HG03064 (cell line): ENCODE measurements around the gene CFP.

ENCODE experiments used
- ATAC-seq: cut with Tn5 transposase; IDR thresholded peaks from one replicate; pipeline ENCODE4 v1.9.1; 2021; ENCODE audit warnings: low read depth; ENCODE audit not compliant: unreplicated experiment

CFP gene

GRCh38 chrX:47576021-47576898 is 53.5 kb downstream of the CFP start:
- no peak for ATAC-seq

DNA sequence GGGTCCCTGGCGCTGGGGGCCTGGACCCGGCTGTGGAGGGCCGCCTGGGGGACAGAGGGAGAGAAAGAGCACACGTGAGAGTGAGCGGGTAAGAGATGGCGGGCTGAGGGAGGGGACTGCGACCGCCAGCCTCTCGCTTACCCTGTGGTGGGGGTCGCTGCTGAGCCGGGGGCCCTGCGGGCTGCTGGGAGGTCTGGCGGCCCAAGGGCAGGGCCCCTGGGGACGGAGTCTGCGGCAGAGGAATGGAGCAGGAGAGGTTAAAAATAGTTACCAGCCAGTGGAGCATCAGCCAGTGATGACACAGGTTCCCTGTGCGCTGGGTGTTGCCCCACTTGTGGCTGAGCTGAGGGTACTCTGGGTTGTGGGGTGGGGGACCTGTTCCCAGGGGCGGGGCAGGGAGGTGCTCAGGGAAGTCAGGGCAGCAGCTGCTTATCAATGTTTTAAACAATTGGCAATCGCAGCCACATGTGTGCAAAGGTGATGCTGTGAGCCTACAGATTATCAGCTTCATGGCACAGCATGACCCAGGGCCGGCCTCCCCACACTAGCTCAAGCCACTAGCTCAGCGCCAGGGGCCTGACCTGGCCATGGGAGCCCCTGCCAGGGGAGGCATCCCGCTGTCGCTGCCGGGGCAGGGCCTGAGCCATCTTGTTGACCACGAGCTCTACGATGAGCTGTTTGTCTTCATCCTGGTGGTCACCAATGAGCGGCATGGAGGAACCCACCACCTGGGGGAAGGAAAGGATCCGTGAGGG is 55.0 kb downstream of the CFP start:
- ATAC-seq: no peak

DNA sequence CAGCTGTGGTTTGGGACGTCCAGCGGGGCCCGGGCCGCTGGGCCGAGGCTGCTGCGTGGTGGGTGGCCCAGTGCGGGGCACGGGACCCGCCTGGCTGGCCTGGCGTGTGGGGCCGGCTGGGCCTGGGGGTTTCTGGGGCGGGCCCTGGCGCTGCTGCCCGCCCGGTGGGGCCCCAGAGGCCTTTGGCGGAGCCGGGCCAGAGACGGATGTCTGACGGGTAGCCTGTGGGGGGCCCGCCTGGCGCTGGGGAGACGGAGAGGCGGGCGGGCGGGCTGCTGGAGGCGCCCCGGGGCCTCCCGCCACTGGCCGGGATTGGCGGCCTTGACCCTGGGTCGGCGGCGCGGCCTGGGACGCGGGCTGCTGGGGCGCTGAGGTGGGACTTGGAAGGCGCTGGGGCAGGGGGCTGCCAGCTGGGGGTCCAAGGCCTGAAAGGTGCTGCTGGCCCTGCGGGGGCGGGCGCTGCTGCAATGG is 55.6 kb downstream of the CFP start:
- ATAC-seq: no peak

DNA sequence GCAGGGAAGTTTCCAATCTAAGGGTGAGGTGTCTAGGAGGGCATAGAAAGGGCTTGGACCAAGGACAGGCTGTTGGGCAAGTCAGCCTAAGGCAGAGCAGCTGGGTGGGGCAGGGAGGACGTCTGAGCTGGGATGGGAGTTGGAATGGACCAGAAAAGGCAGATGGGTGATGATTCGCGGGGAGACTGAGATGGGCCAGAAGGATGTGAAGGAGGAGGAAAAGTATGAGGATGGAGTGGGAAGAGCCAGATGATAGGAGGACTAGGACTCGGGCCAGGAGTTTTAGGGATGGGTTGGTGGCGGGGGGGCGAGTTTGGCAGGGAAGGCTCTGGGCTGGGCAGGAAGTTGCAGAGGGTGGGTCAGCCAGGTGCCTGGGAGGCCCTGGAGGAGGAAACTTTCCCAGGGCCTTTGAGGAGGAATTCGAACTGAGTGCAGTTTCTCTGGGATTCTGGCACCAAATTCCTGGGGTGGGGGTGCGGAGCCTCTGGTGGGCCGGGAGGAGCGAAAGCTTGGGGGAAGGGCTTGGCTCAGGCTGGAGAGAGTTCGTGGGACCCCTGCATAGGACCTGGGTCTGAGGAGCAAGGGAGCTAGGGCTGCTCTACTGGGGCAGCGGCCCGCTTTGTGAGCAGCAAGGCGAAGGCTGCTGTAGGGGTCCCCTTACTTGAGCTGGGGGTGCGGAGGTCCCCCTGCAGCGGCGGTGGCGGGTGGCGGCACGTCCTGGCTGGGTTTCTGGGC is 56.2 kb downstream of the CFP start:
- ATAC-seq: no peak
